Measurements from ENCODE around the gene DPYD.

- TF ChIP-seq FOXK2 (IDR thresholded peaks at IDR 0.05) (no peak), PKNOX1 (IDR thresholded peaks at IDR 0.05) (no peak)
Measured at GRCh38 chr1:97417661-97418060, 503.2 kb downstream of the DPYD start.

All from HEK293T (cell line).